ENCODE data around the gene P2RY6. TPM values are rescaled to one million over a fixed set of nuclear protein-coding genes. Genes with fewer than 3 reads are reported as not detected.

P2RY6 gene
- total RNA-seq, 1 experiment from 2014 or later: 0.15 TPM

DNA sequence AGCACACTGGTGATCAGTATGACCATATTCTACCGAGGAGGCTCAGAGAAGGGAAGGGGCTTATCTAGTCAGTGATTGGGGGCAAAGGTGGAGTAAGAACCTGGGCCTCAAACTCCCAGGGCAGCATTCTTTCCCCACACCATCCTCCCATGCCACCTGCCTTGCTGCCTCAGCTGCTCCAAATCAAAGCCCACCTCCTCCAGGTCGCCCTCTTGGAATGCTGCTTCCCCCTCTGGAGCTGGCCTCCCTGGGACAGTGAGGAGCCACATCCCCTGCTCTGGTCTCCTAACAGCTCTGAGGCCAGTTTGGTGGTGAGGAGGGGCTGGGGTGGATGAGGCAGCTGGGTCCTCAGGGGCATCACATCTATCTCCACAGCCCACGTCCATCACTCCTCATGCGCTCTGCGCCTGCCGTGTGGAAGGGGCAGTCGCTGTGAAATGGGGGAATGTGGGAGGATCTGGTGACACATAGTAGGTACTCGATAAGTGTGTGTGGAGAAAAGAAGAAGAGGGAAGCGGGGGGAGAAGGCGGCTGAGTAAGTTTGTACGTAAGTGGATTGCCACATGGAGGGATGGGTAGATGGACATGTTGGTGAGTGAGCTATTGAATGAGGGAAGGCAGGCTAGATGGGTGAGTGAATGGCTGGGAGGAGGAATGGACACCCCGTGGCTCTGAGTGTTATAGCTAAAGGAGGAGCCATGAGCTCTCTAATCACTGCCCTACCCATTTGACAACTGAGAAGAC, 19.8 kb downstream of the P2RY6 start:
- Histone ChIP-seq H3K27ac (ENCODE audit: low read depth, low read length) (no peak overlapping the region), H3K9me3 (ENCODE audit: control insufficient read depth in 1 of 2, insufficient read depth in 1 of 2, low read depth in 1 of 2, low read length in 2 of 2) (no peaks in the 10 kb centered on the region), H3K79me2 (ENCODE audit: insufficient read depth, low read length) (no peaks in the 10 kb centered on the region), H3K4me2 (ENCODE audit: low read length) (no peak overlapping the region), H3K4me1 (ENCODE audit: control insufficient read depth in 1 of 2, insufficient read depth in 2 of 2, low read length in 2 of 2) (peaks cover 4 to 18% of the 10 kb centered on the region in 2 experiments; a peak in 2 of 4 replicates), H3K4me3 (replicated peaks in 1 of 2; ENCODE audit: low read depth in 1 of 2, low read length in 2 of 2) (no peak overlapping the region), H4K20me1 (ENCODE audit: insufficient read depth) (no peaks in the 10 kb centered on the region), H2AFZ (ENCODE audit: low read depth, low read length, poor library complexity, severe bottlenecking) (no peak overlapping the region), H3K9me2 (ENCODE audit: insufficient read depth) (no peaks in the 10 kb centered on the region), H3K36me3 (ENCODE audit: control insufficient read depth in 1 of 2, insufficient read depth in 2 of 2, low read length in 2 of 2) (no peaks in the 10 kb centered on the region), H3K27me3 (ENCODE audit: insufficient read depth, low read length) (no peaks in the 10 kb centered on the region; the same call in 1 of the 2 replicates), H3K9ac (ENCODE audit: low read length) (no peak overlapping the region)
- ChIA-PET RAD21 (ENCODE audit: low non-redundant PET in 1 of 2, low total read pairs in 2 of 2, uncharacterized antibody in 2 of 2, unreplicated experiment in 2 of 2) (no interaction called here), CTCF (interaction anchor here (0.9 to 1.8 kb wide), 3 partner anchors 15 to 44 kb away, joined by 3 to 8 read pairs (median 3); no protein-coding TSS in a partner anchor), POLR2A (no interaction called here)
- intact Hi-C loops (cut with micrococcal nuclease): no loop called here
- TF ChIP-seq, protein P1, sequence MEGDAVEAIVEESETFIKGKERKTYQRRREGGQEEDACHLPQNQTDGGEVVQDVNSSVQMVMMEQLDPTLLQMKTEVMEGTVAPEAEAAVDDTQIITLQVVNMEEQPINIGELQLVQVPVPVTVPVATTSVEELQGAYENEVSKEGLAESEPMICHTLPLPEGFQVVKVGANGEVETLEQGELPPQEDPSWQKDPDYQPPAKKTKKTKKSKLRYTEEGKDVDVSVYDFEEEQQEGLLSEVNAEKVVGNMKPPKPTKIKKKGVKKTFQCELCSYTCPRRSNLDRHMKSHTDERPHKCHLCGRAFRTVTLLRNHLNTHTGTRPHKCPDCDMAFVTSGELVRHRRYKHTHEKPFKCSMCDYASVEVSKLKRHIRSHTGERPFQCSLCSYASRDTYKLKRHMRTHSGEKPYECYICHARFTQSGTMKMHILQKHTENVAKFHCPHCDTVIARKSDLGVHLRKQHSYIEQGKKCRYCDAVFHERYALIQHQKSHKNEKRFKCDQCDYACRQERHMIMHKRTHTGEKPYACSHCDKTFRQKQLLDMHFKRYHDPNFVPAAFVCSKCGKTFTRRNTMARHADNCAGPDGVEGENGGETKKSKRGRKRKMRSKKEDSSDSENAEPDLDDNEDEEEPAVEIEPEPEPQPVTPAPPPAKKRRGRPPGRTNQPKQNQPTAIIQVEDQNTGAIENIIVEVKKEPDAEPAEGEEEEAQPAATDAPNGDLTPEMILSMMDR (IDR thresholded peaks at IDR 0.05 in 2 of 3, conservative IDR thresholded peaks at IDR 0.05 in 1 of 3; ENCODE audit: borderline replicate concordance in 1 of 3, insufficient read depth in 1 of 3, low read depth in 2 of 3, low read length in 2 of 3): no peak
- TF ChIP-seq, protein P2, sequence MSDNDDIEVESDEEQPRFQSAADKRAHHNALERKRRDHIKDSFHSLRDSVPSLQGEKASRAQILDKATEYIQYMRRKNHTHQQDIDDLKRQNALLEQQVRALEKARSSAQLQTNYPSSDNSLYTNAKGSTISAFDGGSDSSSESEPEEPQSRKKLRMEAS (IDR thresholded peaks at IDR 0.05): no peak
- ATAC-seq: no peak
- no peak for DNase-seq (ENCODE audit: low read depth, low spot score)
- no TSS peak for BruUV-seq (replicated peaks)

DNA sequence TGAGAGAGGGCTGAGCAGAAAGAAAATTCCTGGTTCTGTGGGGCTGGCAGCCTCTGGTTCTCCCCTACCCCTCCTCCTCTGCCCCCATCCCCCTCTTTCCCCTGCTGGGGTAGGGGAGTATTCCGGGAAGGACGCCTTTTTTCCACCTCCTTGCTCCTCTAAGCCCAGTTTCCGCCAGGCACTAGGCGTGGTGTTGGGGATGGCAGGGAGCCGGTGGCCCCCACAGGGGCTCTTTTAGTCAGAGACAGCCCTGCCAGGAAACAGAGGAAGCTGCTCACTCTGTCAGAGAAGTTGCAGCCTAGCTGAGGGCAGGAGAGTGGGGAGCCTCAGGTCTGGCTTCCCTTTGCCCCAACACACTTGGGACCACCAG, 20.4 kb downstream of the P2RY6 start:
- no peak overlapping the region for H3K4me3 ChIP-seq (replicated peaks in 1 of 2; ENCODE audit: low read depth in 1 of 2, low read length in 2 of 2)
- H3K4me2 ChIP-seq (ENCODE audit: low read length): no peak overlapping the region
- no peaks in the 10 kb centered on the region; the same call in 1 of the 2 replicates for H3K27me3 ChIP-seq (ENCODE audit: insufficient read depth, low read length)
- BruUV-seq (replicated peaks): no TSS peak
- H3K79me2 ChIP-seq (ENCODE audit: insufficient read depth, low read length): no peaks in the 10 kb centered on the region
- ChIA-PET POLR2A (no interaction called here), CTCF (interaction anchor here (1.2 to 1.8 kb wide), 2 partner anchors 15 to 40 kb away, joined by 3 to 8 read pairs; no protein-coding TSS in a partner anchor), RAD21 (ENCODE audit: low non-redundant PET in 1 of 2, low total read pairs in 2 of 2, uncharacterized antibody in 2 of 2, unreplicated experiment in 2 of 2) (no interaction called here)
- no peak overlapping the region for H3K9ac ChIP-seq (ENCODE audit: low read length)
- H4K20me1 ChIP-seq (ENCODE audit: insufficient read depth): no peaks in the 10 kb centered on the region
- no peaks in the 10 kb centered on the region for H3K9me2 ChIP-seq (ENCODE audit: insufficient read depth)
- intact Hi-C loops (cut with micrococcal nuclease): no loop called here
- H3K9me3 ChIP-seq (ENCODE audit: control insufficient read depth in 1 of 2, insufficient read depth in 1 of 2, low read depth in 1 of 2, low read length in 2 of 2): no peaks in the 10 kb centered on the region
- no peaks in the 10 kb centered on the region for H3K36me3 ChIP-seq (ENCODE audit: control insufficient read depth in 1 of 2, insufficient read depth in 2 of 2, low read length in 2 of 2)
- H3K4me1 ChIP-seq (ENCODE audit: control insufficient read depth in 1 of 2, insufficient read depth in 2 of 2, low read length in 2 of 2): peaks cover 4 to 18% of the 10 kb centered on the region in 2 experiments; a peak in 2 of 4 replicates
- no peak overlapping the region for H3K27ac ChIP-seq (ENCODE audit: low read depth, low read length)
- no peak for DNase-seq (ENCODE audit: low read depth, low spot score)
- no peak for ATAC-seq
- TF ChIP-seq POLR2A (IDR thresholded peaks at IDR 0.05; ENCODE audit: borderline replicate concordance, extremely low read depth, insufficient read depth, insufficient read length) (no peak), EZH2 (IDR thresholded peaks at IDR 0.05) (no peak), ZFX (IDR thresholded peaks at IDR 0.05) (no peak), ZNF274 (IDR thresholded peaks at IDR 0.05; ENCODE audit: low read depth, low read length) (no peak), CEBPB (IDR thresholded peaks at IDR 0.05; ENCODE audit: low read depth) (no peak), SIN3A (IDR thresholded peaks at IDR 0.05; ENCODE audit: low read depth) (no peak), CBX3 (IDR thresholded peaks at IDR 0.05; ENCODE audit: low read depth) (no peak), POLR2AphosphoS5 (IDR thresholded peaks at IDR 0.05; ENCODE audit: low read depth, low read length) (no peak), JUND (IDR thresholded peaks at IDR 0.05) (no peak), YY1 (IDR thresholded peaks at IDR 0.05; ENCODE audit: extremely low read depth, insufficient replicate concordance, low read depth, low read length) (no peak), FOSL1 (IDR thresholded peaks at IDR 0.05; ENCODE audit: low read depth) (no peak)
- TF ChIP-seq, protein P3, sequence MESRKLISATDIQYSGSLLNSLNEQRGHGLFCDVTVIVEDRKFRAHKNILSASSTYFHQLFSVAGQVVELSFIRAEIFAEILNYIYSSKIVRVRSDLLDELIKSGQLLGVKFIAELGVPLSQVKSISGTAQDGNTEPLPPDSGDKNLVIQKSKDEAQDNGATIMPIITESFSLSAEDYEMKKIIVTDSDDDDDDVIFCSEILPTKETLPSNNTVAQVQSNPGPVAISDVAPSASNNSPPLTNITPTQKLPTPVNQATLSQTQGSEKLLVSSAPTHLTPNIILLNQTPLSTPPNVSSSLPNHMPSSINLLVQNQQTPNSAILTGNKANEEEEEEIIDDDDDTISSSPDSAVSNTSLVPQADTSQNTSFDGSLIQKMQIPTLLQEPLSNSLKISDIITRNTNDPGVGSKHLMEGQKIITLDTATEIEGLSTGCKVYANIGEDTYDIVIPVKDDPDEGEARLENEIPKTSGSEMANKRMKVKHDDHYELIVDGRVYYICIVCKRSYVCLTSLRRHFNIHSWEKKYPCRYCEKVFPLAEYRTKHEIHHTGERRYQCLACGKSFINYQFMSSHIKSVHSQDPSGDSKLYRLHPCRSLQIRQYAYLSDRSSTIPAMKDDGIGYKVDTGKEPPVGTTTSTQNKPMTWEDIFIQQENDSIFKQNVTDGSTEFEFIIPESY (IDR thresholded peaks at IDR 0.05; ENCODE audit: extremely low read depth, insufficient replicate concordance, low read length): no peak
- no peak overlapping the region for H2AFZ ChIP-seq (ENCODE audit: low read depth, low read length, poor library complexity, severe bottlenecking)

Measured in HCT116 (cell line).